Measurements from ENCODE around the gene CACNA1D. TPM values are rescaled to one million over a fixed set of nuclear protein-coding genes. Genes with fewer than 3 reads are reported as not detected.

The CACNA1D gene
- polyA plus RNA-seq, 4 donors = 8.8 to 15.6 (median 13.3) TPM

GRCh38 chr3:53833700-53834099 is 339.3 kb downstream of the CACNA1D start:
- no peak for DNase-seq (ENCODE audit: low read depth in 4 of 4, low spot score in 3 of 4)

- DNase-seq (ENCODE audit: low read depth in 4 of 4, low spot score in 3 of 4) = no peak
Observed at GRCh38 chr3:53834429-53835095, 340.2 kb downstream of the CACNA1D start.

- DNase-seq (ENCODE audit: low read depth in 4 of 4, low spot score in 3 of 4) = no peak
Observed at GRCh38 chr3:53835257-53835656, 340.8 kb downstream of the CACNA1D start.

GRCh38 chr3:53836084-53836872 is 341.9 kb downstream of the CACNA1D start:
- no peak for DNase-seq (ENCODE audit: low read depth in 4 of 4, low spot score in 3 of 4)

- no peak for DNase-seq (ENCODE audit: low read depth in 4 of 4, low spot score in 3 of 4)
Observed at GRCh38 chr3:53837331-53837730, 342.9 kb downstream of the CACNA1D start.

GRCh38 chr3:53841296-53841695 is 346.9 kb downstream of the CACNA1D start:
- DNase-seq (ENCODE audit: low read depth in 4 of 4, low spot score in 3 of 4) = no peak

- peak in 2 of 4 donors; percentile 33 to 37 for DNase-seq (ENCODE audit: low read depth in 4 of 4, low spot score in 3 of 4)
Observed at GRCh38 chr3:53842436-53843194, 348.2 kb downstream of the CACNA1D start.

- DNase-seq (ENCODE audit: low read depth in 4 of 4, low spot score in 3 of 4) = no peak
Observed at GRCh38 chr3:53843195-53844177, 349.1 kb downstream of the CACNA1D start.

GRCh38 chr3:53844262-53845102 is 350.1 kb downstream of the CACNA1D start:
- no peak for DNase-seq (ENCODE audit: low read depth in 4 of 4, low spot score in 3 of 4)

- DNase-seq (ENCODE audit: low read depth in 4 of 4, low spot score in 3 of 4) = peak in 3 of 4 donors; percentile 44 to 57 (median 45)
Observed at GRCh38 chr3:53845103-53845880, 350.9 kb downstream of the CACNA1D start.

- no peak for DNase-seq (ENCODE audit: low read depth in 4 of 4, low spot score in 3 of 4)
Observed at GRCh38 chr3:53845881-53846133, 351.4 kb downstream of the CACNA1D start.

GRCh38 chr3:53846134-53846850 is 351.9 kb downstream of the CACNA1D start, which contains the start of the genes CHDH and IL17RB:
TSS of gene CHDH (minus strand) at chr3:53846419. CDS start at chr3:53824008, 22,411 bp downstream.
TSS of gene IL17RB (plus strand) at chr3:53846568. CDS start at chr3:53846589, 21 bp downstream.
- peak in 3 of 4 donors; percentile 33 to 45 (median 37) for DNase-seq (ENCODE audit: low read depth in 4 of 4, low spot score in 3 of 4)

GRCh38 chr3:53846851-53847155 is 352.4 kb downstream of the CACNA1D start:
- no peak for DNase-seq (ENCODE audit: low read depth in 4 of 4, low spot score in 3 of 4)

- no peak for DNase-seq (ENCODE audit: low read depth in 4 of 4, low spot score in 3 of 4)
Observed at GRCh38 chr3:53849916-53850315, 355.5 kb downstream of the CACNA1D start.

GRCh38 chr3:53850895-53851294 is 356.5 kb downstream of the CACNA1D start:
- peak in 1 of 4 donors; percentile 20 for DNase-seq (ENCODE audit: low read depth in 4 of 4, low spot score in 3 of 4)

- no peak for DNase-seq (ENCODE audit: low read depth in 4 of 4, low spot score in 3 of 4)
Observed at GRCh38 chr3:53856964-53857363, 362.6 kb downstream of the CACNA1D start.

- no peak for DNase-seq (ENCODE audit: low read depth in 4 of 4, low spot score in 3 of 4)
Observed at GRCh38 chr3:53858096-53858741, 363.8 kb downstream of the CACNA1D start.
